Lung microvascular endothelial cell (primary cell): ENCODE data around the gene RSAD1. TPM values are rescaled to one million over a fixed set of nuclear protein-coding genes. Genes with fewer than 3 reads are reported as not detected.

ENCODE experiments used
- total RNA-seq: library from RNA; depleted of rRNA; stranded (reverse); fragments of >200 nt; gene quantifications from 2 replicates; pipeline ENCODE4 v1.2.1, GENCODE V29; 2014

The RSAD1 gene
- total RNA-seq, 1 donor from 2014 or later: 14.5 TPM

Other genes starting within 250 kb of the RSAD1 start
- not detected in 2 replicates for gene TMEM92, start 204.4 kb upstream of the RSAD1 start, total RNA-seq
- gene XYLT2, start 132.7 kb upstream of the RSAD1 start, total RNA-seq: 15.3 and 18.5 TPM in 2 replicates
- gene MRPL27, start 105.7 kb upstream of the RSAD1 start, total RNA-seq: 42.1 and 55.8 TPM in 2 replicates
- gene EME1, start 105.6 kb upstream of the RSAD1 start, total RNA-seq: 0.79 and 1.5 TPM in 2 replicates
- 92.3 and 95.9 TPM in 2 replicates for gene LRRC59, start 81.3 kb upstream of the RSAD1 start, total RNA-seq
- 4.6 and 5.0 TPM in 2 replicates for gene ACSF2, start 52.6 kb upstream of the RSAD1 start, total RNA-seq
- under 0.01 TPM in 1 of 2 replicates, not detected in the other for gene CHAD, start 10.0 kb upstream of the RSAD1 start, total RNA-seq
- gene MYCBPAP, start 29.6 kb downstream of the RSAD1 start, total RNA-seq: under 0.01 and 0.20 TPM in 2 replicates
- gene EPN3, start 53.9 kb downstream of the RSAD1 start, total RNA-seq: 0.22 TPM in 1 of 2 replicates, not detected in the other
- gene SPATA20, start 68.3 kb downstream of the RSAD1 start, total RNA-seq: 22.2 and 31.4 TPM in 2 replicates
- gene CACNA1G, start 81.9 kb downstream of the RSAD1 start, total RNA-seq: not detected in 2 replicates
- 0.40 and 1.7 TPM in 2 replicates for gene ABCC3, start 156.0 kb downstream of the RSAD1 start, total RNA-seq
- 21.6 and 32.5 TPM in 2 replicates for gene ANKRD40, start 229.1 kb downstream of the RSAD1 start, total RNA-seq
- 11.3 and 17.1 TPM in 2 replicates for gene LUC7L3, start 240.7 kb downstream of the RSAD1 start, total RNA-seq